ENCODE measurements around the gene MAPKAPK3.
"Not testable (repeated sequence)": the region's sequence is repeated elsewhere in the genome, so short reads cannot be mapped to it uniquely, and the experiment has no call there.

Gene MAPKAPK3

GRCh38 chr3:50674349-50675178, 57.6 kb downstream of the MAPKAPK3 start, which contains the start of gene DOCK3:
Gene DOCK3, plus strand, starts transcription at chr3:50674927. Its CDS starts 337 bp downstream, at chr3:50675264.
- TF ChIP-seq, protein P1, sequence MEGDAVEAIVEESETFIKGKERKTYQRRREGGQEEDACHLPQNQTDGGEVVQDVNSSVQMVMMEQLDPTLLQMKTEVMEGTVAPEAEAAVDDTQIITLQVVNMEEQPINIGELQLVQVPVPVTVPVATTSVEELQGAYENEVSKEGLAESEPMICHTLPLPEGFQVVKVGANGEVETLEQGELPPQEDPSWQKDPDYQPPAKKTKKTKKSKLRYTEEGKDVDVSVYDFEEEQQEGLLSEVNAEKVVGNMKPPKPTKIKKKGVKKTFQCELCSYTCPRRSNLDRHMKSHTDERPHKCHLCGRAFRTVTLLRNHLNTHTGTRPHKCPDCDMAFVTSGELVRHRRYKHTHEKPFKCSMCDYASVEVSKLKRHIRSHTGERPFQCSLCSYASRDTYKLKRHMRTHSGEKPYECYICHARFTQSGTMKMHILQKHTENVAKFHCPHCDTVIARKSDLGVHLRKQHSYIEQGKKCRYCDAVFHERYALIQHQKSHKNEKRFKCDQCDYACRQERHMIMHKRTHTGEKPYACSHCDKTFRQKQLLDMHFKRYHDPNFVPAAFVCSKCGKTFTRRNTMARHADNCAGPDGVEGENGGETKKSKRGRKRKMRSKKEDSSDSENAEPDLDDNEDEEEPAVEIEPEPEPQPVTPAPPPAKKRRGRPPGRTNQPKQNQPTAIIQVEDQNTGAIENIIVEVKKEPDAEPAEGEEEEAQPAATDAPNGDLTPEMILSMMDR (conservative IDR thresholded peaks at IDR 0.05; ENCODE audit: low read length): no peak
- peak within 1 kb of the TSS; percentile 39 for H3K4me3 ChIP-seq (ENCODE audit: low read length)
- peak; percentile 44 for DNase-seq (ENCODE audit: low read depth)

DNA sequence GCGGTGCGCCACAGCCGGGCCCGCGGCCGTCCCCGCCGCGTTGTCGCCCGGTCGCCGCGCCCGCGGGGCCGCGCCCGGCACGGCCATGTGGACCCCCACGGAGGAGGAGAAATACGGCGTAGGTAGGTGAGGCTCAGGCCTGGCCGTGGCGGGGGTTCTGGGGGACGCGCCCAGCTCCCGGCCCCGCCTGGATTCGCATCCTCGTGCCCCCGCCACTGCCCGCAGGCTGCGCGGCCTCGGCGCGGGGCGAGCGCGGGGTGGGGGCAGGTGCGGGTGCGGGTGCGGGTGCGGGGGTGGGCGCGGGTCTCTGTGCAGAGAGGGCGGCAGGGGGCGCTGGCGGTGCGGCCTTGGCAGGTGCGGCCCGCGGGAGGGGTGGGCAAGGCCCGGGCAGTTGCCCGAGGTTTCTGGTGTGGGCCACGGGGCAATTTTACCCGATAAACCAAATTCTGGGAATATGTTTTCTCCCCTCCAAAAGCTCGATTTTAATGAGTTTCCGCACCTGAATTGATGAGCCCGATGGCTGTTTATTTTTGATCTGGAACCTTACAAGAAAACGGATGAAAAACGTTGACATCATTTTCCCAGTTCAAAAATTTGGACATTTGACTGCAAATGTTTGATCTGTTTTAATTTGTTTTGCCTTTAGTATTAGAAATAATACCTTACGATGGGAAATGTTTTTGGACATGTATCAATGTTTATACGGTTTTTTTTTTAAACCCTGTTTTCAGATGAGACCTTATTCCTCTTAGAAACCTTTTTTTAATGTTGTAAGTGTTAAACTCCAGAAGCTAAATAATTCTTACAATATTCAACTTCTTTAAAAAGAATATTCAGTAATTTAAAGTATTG, 58.5 kb downstream of the MAPKAPK3 start:
- H3K4me3 ChIP-seq (ENCODE audit: low read length): peak overlapping the region; percentile 29
- TF ChIP-seq, protein P1 (conservative IDR thresholded peaks at IDR 0.05; ENCODE audit: low read length): no peak
- DNase-seq (ENCODE audit: low read depth): no peak

DNA sequence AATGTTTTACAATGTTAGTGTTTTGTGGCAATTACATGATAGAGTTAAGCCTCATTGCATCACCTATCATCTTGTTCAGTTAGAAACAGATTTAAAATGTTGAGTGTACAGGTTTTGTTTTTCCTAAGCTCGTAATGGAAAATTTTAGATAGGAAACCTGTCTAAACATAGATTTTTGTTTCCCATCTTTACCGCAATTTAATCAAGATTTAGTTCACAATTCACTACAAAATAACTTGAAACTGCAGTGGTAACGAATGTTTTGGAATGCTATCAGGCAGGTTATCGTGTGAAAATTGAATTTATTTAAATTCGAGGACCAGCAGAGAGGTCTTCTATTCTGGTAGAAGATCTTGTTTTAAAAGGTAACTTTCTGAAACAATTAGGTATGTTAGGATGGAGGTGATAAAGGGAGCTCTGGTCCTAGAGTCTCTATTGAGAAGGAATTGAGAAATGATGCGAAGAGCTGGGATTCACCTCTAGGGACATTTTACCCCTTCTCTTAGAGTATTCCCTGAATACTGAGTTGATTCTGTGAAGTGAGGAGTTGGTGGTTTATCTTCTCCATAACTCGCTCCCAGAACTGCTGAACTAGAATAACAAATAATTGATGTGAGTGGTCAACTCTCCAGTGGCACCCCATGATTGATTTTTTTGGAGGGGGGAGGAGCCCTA, 59.2 kb downstream of the MAPKAPK3 start:
- TF ChIP-seq, protein P1 (conservative IDR thresholded peaks at IDR 0.05; ENCODE audit: low read length): no peak
- H3K4me3 ChIP-seq (ENCODE audit: low read length): no peak overlapping the region
- DNase-seq (ENCODE audit: low read depth): no peak

DNA sequence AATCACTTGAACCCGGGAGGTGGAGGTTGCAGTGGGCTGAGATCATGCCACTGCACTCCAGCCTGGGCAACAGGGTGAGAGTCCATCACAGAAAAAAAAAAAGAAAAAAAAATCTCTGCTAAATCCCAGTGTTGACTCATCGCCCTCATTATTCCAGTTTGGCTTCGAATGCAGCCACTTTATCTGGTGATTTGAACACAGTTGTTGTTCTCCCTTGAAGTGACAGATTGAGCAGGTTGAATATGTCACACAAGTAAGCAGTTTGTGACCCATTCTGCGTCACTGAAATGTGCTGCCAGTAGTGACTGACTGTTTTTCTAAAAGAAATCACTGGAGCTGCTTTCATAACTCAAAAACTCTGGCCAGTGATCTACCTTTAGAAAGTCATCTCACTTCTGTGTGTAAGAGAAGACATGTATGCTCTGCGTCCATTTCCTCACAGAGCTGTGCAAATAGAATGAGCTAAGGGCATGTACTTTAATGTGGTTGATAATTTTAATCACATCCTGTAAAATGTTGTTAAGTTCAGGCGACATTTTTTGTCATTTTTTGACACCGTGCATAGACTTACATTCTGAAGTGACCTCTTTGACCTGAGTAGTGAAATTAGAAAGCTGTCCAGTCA, 70.3 kb downstream of the MAPKAPK3 start:
- no peak overlapping the region for H3K4me3 ChIP-seq (ENCODE audit: low read length)
- TF ChIP-seq, protein P1 (conservative IDR thresholded peaks at IDR 0.05; ENCODE audit: low read length): no peak
- DNase-seq (ENCODE audit: low read depth): no peak

- DNase-seq (ENCODE audit: low read depth): no peak
- H3K4me3 ChIP-seq (ENCODE audit: low read length): no peak overlapping the region
- TF ChIP-seq, protein P1 (conservative IDR thresholded peaks at IDR 0.05; ENCODE audit: low read length): no peak
Observed at GRCh38 chr3:50687916-50688315, 71.0 kb downstream of the MAPKAPK3 start.

DNA sequence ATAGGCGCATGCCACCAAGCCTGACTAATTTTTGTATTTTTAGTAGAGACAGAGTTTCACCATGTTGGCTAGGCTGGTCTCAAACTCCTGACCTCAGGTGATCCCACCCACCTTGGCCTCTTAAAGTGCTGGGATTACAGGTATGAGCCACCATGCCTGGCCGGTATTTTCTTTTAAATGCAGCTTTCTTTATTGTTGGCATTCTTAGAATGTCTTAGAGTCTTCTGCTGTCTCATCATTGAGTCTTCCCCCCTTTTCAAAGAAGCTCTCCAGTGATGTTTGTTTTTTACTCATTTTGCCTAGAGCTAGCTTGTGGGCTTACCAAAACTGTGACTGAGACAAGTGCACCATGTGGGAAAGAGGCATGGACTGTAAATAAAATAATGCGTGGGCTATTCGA, 71.7 kb downstream of the MAPKAPK3 start:
- not testable (repeated sequence) for H3K4me3 ChIP-seq (ENCODE audit: low read length); DNase-seq (ENCODE audit: low read depth)

GRCh38 chr3:50689558-50689957, 72.6 kb downstream of the MAPKAPK3 start:
- TF ChIP-seq, protein P1 (conservative IDR thresholded peaks at IDR 0.05; ENCODE audit: low read length): no peak
- DNase-seq (ENCODE audit: low read depth): no peak
- H3K4me3 ChIP-seq (ENCODE audit: low read length): no peak overlapping the region
